GM23248 (cell line): ENCODE results near the gene ASB3. TPM values are rescaled to one million over a fixed set of nuclear protein-coding genes. Genes with fewer than 3 reads are reported as not detected.

ENCODE experiments used
- DNase-seq: peaks from one replicate; pipeline ENCODE4 v3.0.0-alpha.2; 2015
- H2AFZ ChIP-seq: fragments of 200-600 bp; sonication (generic); 2 replicates; pipeline ENCODE4 v1.6.1; 2016; ENCODE audit warnings: antibody characterized with exemption
- H3F3A ChIP-seq: fragments of 200-600 bp; sonication (generic); 2 replicates; pipeline ENCODE4 v1.6.1; 2016; ENCODE audit warnings: mild to moderate bottlenecking, antibody characterized with exemption, mixed run types; ENCODE audit not compliant: insufficient read depth
- H3K27ac ChIP-seq: fragments of 200-600 bp; sonication (generic); 2 replicates; pipeline ENCODE4 v1.5.1; 2016; ENCODE audit warnings: mild to moderate bottlenecking
- H3K27me3 ChIP-seq: fragments of 200-600 bp; sonication (generic); replicated peaks from 2 replicates; pipeline ENCODE4 v1.6.1; 2016; ENCODE audit warnings: mild to moderate bottlenecking; ENCODE audit not compliant: insufficient read depth
- H3K36me3 ChIP-seq: fragments of 200-600 bp; sonication (generic); 2 replicates; pipeline ENCODE4 v1.6.1; 2016; ENCODE audit warnings: low read depth, mild to moderate bottlenecking
- H3K4me1 ChIP-seq: fragments of 200-600 bp; sonication (generic); 2 replicates; pipeline ENCODE4 v1.6.1; 2016; ENCODE audit warnings: mild to moderate bottlenecking; ENCODE audit not compliant: insufficient read depth
- H3K4me2 ChIP-seq: fragments of 200-600 bp; sonication (generic); one replicate; pipeline ENCODE4 v1.6.1; 2016; ENCODE audit warnings: mild to moderate bottlenecking; ENCODE audit not compliant: unreplicated experiment
- H3K4me3 ChIP-seq: fragments of 200-600 bp; sonication (generic); 2 replicates; pipeline ENCODE4 v1.5.1; 2016; ENCODE audit warnings: mild to moderate bottlenecking
- H3K79me2 ChIP-seq: fragments of 200-600 bp; sonication (generic); 2 replicates; pipeline ENCODE4 v1.6.1; 2016; ENCODE audit warnings: mild to moderate bottlenecking; ENCODE audit not compliant: insufficient read depth
- H3K9ac ChIP-seq: fragments of 200-600 bp; sonication (generic); 2 replicates; pipeline ENCODE4 v1.6.1; 2016; ENCODE audit warnings: mild to moderate bottlenecking
- H3K9me2 ChIP-seq: fragments of 200-600 bp; sonication (generic); 2 replicates; pipeline ENCODE4 v1.6.1; 2016; ENCODE audit warnings: mixed run types, mild to moderate bottlenecking, moderate library complexity; ENCODE audit not compliant: insufficient read depth
- H3K9me3 ChIP-seq: fragments of 200-600 bp; sonication (generic); one replicate; pipeline ENCODE4 v1.6.1; 2017; ENCODE audit warnings: low read depth
- H4K20me1 ChIP-seq: fragments of 200-600 bp; sonication (generic); 2 replicates; pipeline ENCODE4 v1.6.0; 2016; ENCODE audit not compliant: insufficient read depth
- EZH2 ChIP-seq: fragments of 200-600 bp; sonication (generic); IDR thresholded peaks from 2 replicates; pipeline ENCODE4 v1.6.1; 2018; ENCODE audit warnings: antibody characterized with exemption, mild to moderate bottlenecking; ENCODE audit not compliant: insufficient read depth, poor library complexity, severe bottlenecking
- EZH2phosphoT487 ChIP-seq: fragments of 200-600 bp; sonication (generic); IDR thresholded peaks from 2 replicates; pipeline ENCODE4 v1.6.1; 2018; ENCODE audit warnings: antibody characterized with exemption, moderate library complexity, mild to moderate bottlenecking, low read depth; ENCODE audit not compliant: insufficient read depth
- WGBS, 2 experiments: methylation state at CpG; one replicate each; pipeline ENCODE4 v1.1.6; 2015 to 2017; ENCODE audit warnings: low lambda C conversion rate in 2 of 2, low coverage in 1 of 2; ENCODE audit errors: missing lambda C conversion rate in 2 of 2; 5-methylcytosine and 5-hydroxymethylcytosine counted together
- in situ Hi-C: fragments of 300-500 bp; cut with MboI; formaldehyde crosslinking; loops from 2 replicates; pipeline ENCODE4 v1.15.0; 2020
- polyA plus RNA-seq: library from polyadenylated mRNA; unstranded; fragments of >200 nt; fragmentation: Nextera tagmentation; extraction: Ambion mirVana; gene quantifications from 2 replicates; pipeline ENCODE4 v1.2.1, GENCODE V29; 2016
- total RNA-seq: library from RNA; depleted of rRNA; stranded (reverse); fragments of >200 nt; shearing (Covaris generic); gene quantifications from 2 replicates; pipeline ENCODE4 v1.2.3, GENCODE V29; 2014; rRNA removed

Gene ASB3
- total and polyA plus RNA-seq, 2 experiments from 2014 or later, result 19.9 to 23.0 TPM

DNA sequence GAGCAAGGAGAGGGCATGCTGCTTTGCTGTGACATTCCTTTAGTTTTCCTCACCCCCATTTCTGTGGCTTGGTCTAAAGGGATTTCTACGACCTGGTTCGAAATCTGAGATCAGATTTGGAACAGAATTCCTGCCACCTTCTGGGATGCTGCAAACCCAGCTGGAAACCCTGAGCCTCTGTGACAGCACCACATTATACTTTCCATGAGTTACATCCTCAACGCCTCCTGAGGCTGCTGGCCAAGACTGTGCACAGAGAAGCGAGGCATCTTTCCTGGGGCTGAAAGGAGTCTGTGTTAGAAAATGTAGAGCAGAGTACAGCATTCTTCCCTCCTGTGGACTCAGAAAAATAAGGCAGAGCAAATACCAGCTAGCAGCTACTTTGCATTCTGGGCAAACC is 157.3 kb downstream of the ASB3 start:
- H3K9ac ChIP-seq, result no peak overlapping the region
- no peak overlapping the region for H2AFZ ChIP-seq
- no peak overlapping the region for H3K4me2 ChIP-seq
- TF ChIP-seq EZH2phosphoT487 (no peak), EZH2 (no peak)
- no peaks in the 10 kb centered on the region for H3K27me3 ChIP-seq
- no peaks in the 10 kb centered on the region for H3K9me2 ChIP-seq
- no peaks in the 10 kb centered on the region for H3K9me3 ChIP-seq
- 1 to 9% methylated on average over 4 of the region's 4 CpGs for WGBS, 2 experiments
- H3K27ac ChIP-seq, result no peak overlapping the region
- H4K20me1 ChIP-seq, result no peaks in the 10 kb centered on the region
- no peak for DNase-seq
- H3F3A ChIP-seq, result no peaks in the 10 kb centered on the region
- in situ Hi-C loops, result no loop called here
- H3K4me3 ChIP-seq, result no peak overlapping the region
- no peaks in the 10 kb centered on the region for H3K4me1 ChIP-seq
- no peaks in the 10 kb centered on the region for H3K36me3 ChIP-seq
- H3K79me2 ChIP-seq, result no peaks in the 10 kb centered on the region

DNA sequence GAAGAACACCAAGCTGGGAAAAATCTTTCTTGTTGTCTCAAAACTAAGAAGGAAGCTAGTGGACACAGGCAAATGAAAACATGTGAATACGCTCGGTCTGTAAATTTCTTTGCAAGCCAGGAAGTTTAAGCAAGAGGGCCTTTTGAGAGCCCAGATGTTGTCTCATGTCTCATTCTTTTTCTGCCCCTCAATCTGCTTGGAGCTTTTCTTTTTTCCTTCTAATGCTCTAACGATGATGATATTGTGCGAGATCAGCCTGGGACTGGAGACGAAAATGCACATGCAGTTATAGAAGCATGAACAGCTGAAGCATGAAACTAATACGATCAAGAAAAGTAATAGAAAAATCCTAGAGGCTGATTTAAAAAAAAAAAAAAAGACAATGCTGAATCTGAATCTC is 157.8 kb downstream of the ASB3 start:
- TF ChIP-seq EZH2phosphoT487, result no peak
- in situ Hi-C loops, result no loop called here
- Histone ChIP-seq H3K79me2 (no peaks in the 10 kb centered on the region), H3K4me2 (no peak overlapping the region), H4K20me1 (no peaks in the 10 kb centered on the region), H3K27ac (no peak overlapping the region), H3F3A (no peaks in the 10 kb centered on the region), H3K36me3 (no peaks in the 10 kb centered on the region), H3K9me2 (no peaks in the 10 kb centered on the region), H2AFZ (no peak overlapping the region), H3K27me3 (no peaks in the 10 kb centered on the region), H3K9me3 (no peaks in the 10 kb centered on the region), H3K4me1 (no peaks in the 10 kb centered on the region), H3K9ac (no peak overlapping the region), H3K4me3 (no peak overlapping the region)
- 59 to 64% methylated on average over 6 of the region's 6 CpGs for WGBS, 2 experiments
- DNase-seq, result no peak

DNA sequence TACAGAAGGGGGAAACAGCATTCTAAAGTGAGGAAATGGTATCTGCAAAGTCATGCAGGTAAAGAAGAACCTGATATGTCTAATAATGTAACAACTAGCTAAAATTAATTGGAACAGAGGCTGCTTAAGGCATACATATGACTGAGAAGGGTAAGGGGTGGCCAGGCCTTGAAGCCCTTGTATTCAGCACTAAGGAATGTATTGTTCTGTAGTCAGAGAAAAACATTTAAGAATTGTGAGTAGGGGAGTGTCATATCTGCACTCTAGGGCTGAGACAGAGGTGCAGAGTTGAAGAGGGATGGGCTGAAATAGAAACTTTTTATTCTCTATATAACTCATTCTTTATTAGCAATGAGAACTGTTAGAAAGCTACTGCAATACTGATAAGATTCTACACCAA is 164.6 kb downstream of the ASB3 start:
- no peaks in the 10 kb centered on the region for H3K4me1 ChIP-seq
- DNase-seq, result no peak
- no peaks in the 10 kb centered on the region for H3K9me3 ChIP-seq
- no peaks in the 10 kb centered on the region for H3K27me3 ChIP-seq
- H3K9ac ChIP-seq, result no peak overlapping the region
- H3K4me3 ChIP-seq, result no peak overlapping the region
- H3F3A ChIP-seq, result no peaks in the 10 kb centered on the region
- no peaks in the 10 kb centered on the region for H3K9me2 ChIP-seq
- no peaks in the 10 kb centered on the region for H3K36me3 ChIP-seq
- in situ Hi-C loops, result no loop called here
- TF ChIP-seq EZH2, result no peak
- TF ChIP-seq EZH2phosphoT487, result no peak
- no peaks in the 10 kb centered on the region for H3K79me2 ChIP-seq
- H2AFZ ChIP-seq, result no peak overlapping the region
- H4K20me1 ChIP-seq, result no peaks in the 10 kb centered on the region
- H3K27ac ChIP-seq, result no peak overlapping the region
- no peak overlapping the region for H3K4me2 ChIP-seq

DNA sequence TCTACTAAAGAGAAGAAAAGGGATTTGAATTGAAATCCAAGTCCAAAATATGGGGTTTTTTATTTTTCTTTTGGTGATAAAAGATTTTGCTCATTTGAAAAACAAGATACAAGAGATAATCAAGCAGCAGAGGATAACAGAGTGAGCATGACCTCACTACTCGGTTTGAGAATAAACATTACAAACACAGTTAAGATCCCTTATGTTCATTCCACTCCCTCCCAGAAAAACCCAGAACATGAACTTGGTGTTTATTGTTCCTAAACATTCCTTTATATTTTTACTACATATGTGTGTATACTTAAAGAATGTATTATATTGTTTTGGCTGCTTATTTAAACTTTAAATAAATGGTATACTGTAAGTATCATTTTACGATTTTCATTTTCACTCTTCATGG is 165.8 kb downstream of the ASB3 start:
- Histone ChIP-seq H3K9me3 (no peaks in the 10 kb centered on the region), H3K4me1 (no peaks in the 10 kb centered on the region), H3K4me3 (no peak overlapping the region), H3K9ac (no peak overlapping the region), H2AFZ (no peak overlapping the region), H3F3A (no peaks in the 10 kb centered on the region), H3K79me2 (no peaks in the 10 kb centered on the region), H3K36me3 (no peaks in the 10 kb centered on the region), H3K4me2 (no peak overlapping the region), H3K9me2 (no peaks in the 10 kb centered on the region), H3K27me3 (no peaks in the 10 kb centered on the region), H3K27ac (no peak overlapping the region), H4K20me1 (no peaks in the 10 kb centered on the region)
- TF ChIP-seq EZH2 (no peak), EZH2phosphoT487 (no peak)
- in situ Hi-C loops, result no loop called here
- 71 to 85% methylated on average over 2 of the region's 2 CpGs for WGBS, 2 experiments
- no peak for DNase-seq

Other genes starting within 250 kb of the ASB3 start
- 4.3 and 4.6 TPM in 2 replicates for gene CHAC2, start 19.1 kb downstream of the ASB3 start, total RNA-seq
- gene CHAC2, start 19.1 kb downstream of the ASB3 start, polyA plus RNA-seq, result 4.0 and 5.4 TPM in 2 replicates
- 98.8 and 107 TPM in 2 replicates for gene ERLEC1, start 91 bp upstream of the ASB3 start, total RNA-seq
- 109 and 110 TPM in 2 replicates for gene ERLEC1, start 91 bp upstream of the ASB3 start, polyA plus RNA-seq
- 0.43 and 2.1 TPM in 2 replicates for gene GPR75, start 73.0 kb upstream of the ASB3 start, total RNA-seq
- gene GPR75, start 73.0 kb upstream of the ASB3 start, polyA plus RNA-seq, result 0.16 and 0.23 TPM in 2 replicates
- 29.3 and 40.1 TPM in 2 replicates for gene PSME4, start 184.0 kb upstream of the ASB3 start, total RNA-seq
- 13.7 and 16.2 TPM in 2 replicates for gene PSME4, start 184.0 kb upstream of the ASB3 start, polyA plus RNA-seq